Esophagus squamous epithelium (tissue), 4 donors: ENCODE measurements around the gene ADTRP.
"Not testable (repeated sequence)": the region's sequence is repeated elsewhere in the genome, so short reads cannot be mapped to it uniquely, and the experiment has no call there.

Experiments used
- CTCF ChIP-seq, 6 experiments: fragments of 450-650 bp in 4 of 6; fragments of 200-600 bp in 2 of 6; sonication (generic) in 2 of 6; IDR thresholded peaks; one replicate each; pipeline ENCODE4 v1.5.1; 2016 to 2019; ENCODE audit warnings: antibody characterized with exemption in 6 of 6, mild to moderate bottlenecking in 4 of 6, moderate library complexity in 4 of 6
- POLR2A ChIP-seq, 4 donors: fragments of 450-650 bp; IDR thresholded peaks; one replicate each; pipeline ENCODE4 v1.6.1; 2017; ENCODE audit warnings: antibody characterized with exemption in 4 of 4, mild to moderate bottlenecking in 4 of 4, moderate library complexity in 3 of 4

GRCh38 chr6:11680479-11680878, 98.1 kb downstream of the ADTRP start:
- not testable (repeated sequence) for TF ChIP-seq CTCF, POLR2A (IDR thresholded peaks at IDR 0.05)
